ENCODE results near the gene SORL1.

DNA sequence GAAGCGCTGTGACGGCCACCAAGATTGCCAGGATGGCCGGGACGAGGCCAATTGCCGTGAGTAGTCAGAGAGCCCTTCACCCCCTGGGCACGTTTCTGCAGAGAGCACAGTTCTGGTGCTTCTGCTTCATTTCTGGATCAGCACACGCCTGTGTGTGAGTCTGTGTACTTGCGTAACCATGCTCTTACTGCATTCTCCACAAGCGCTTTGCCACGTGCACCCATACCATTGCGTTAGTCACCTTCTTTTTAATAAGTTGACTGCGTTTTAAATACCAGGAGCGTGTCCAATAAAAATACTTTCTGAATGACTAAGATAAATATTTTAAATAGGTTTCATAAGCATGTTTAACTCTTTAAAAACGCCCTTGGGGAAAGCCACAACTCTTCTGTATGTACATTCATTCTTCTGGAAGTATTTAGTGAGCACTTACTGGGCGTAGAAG, 143.6 kb downstream of the SORL1 start:
- TF ChIP-seq, protein P1, sequence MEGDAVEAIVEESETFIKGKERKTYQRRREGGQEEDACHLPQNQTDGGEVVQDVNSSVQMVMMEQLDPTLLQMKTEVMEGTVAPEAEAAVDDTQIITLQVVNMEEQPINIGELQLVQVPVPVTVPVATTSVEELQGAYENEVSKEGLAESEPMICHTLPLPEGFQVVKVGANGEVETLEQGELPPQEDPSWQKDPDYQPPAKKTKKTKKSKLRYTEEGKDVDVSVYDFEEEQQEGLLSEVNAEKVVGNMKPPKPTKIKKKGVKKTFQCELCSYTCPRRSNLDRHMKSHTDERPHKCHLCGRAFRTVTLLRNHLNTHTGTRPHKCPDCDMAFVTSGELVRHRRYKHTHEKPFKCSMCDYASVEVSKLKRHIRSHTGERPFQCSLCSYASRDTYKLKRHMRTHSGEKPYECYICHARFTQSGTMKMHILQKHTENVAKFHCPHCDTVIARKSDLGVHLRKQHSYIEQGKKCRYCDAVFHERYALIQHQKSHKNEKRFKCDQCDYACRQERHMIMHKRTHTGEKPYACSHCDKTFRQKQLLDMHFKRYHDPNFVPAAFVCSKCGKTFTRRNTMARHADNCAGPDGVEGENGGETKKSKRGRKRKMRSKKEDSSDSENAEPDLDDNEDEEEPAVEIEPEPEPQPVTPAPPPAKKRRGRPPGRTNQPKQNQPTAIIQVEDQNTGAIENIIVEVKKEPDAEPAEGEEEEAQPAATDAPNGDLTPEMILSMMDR (IDR thresholded peaks at IDR 0.05), result no peak
- TF ChIP-seq POLR2A (IDR thresholded peaks at IDR 0.05), result no peak
- peak; percentile 62 to 94 for TF ChIP-seq POLR2AphosphoS5 (IDR thresholded peaks at IDR 0.05; ENCODE audit: insufficient read depth in 1 of 2, low read depth in 1 of 2)
